Stomach (tissue), 4 donors: ENCODE results near the gene DCAF6.

Source experiments
- POLR2A ChIP-seq, 4 donors: fragments of 450-650 bp; IDR thresholded peaks; one replicate each; pipeline ENCODE4 v1.6.1; 2016; ENCODE audit warnings: antibody characterized with exemption in 4 of 4, control low read depth in 2 of 4, mild to moderate bottlenecking in 1 of 4, moderate library complexity in 1 of 4
- TF ChIP-seq, protein P1 (sequence below), 7 experiments: fragments of 450-650 bp in 4 of 7; fragments of 200-600 bp in 3 of 7; sonication (generic) in 3 of 7; IDR thresholded peaks; one replicate each; pipeline ENCODE4 v1.5.1; 2016 to 2019; ENCODE audit warnings: antibody characterized with exemption in 7 of 7, control low read depth in 2 of 7, mild to moderate bottlenecking in 1 of 7

GRCh38 chr1:168064216-168064615, 127.7 kb downstream of the DCAF6 start:
- TF ChIP-seq, protein P1, sequence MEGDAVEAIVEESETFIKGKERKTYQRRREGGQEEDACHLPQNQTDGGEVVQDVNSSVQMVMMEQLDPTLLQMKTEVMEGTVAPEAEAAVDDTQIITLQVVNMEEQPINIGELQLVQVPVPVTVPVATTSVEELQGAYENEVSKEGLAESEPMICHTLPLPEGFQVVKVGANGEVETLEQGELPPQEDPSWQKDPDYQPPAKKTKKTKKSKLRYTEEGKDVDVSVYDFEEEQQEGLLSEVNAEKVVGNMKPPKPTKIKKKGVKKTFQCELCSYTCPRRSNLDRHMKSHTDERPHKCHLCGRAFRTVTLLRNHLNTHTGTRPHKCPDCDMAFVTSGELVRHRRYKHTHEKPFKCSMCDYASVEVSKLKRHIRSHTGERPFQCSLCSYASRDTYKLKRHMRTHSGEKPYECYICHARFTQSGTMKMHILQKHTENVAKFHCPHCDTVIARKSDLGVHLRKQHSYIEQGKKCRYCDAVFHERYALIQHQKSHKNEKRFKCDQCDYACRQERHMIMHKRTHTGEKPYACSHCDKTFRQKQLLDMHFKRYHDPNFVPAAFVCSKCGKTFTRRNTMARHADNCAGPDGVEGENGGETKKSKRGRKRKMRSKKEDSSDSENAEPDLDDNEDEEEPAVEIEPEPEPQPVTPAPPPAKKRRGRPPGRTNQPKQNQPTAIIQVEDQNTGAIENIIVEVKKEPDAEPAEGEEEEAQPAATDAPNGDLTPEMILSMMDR (IDR thresholded peaks at IDR 0.05): no peak
- no peak for TF ChIP-seq POLR2A (IDR thresholded peaks at IDR 0.05)
